HEK293T (cell line): ENCODE data around the gene GHRHR.

Experiments
- CTCF ChIA-PET: fragments of 350-600 bp; formaldehyde crosslinking; extraction: SDS; loops from one replicate; lab custom pipeline; 2021; ENCODE audit warnings: antibody characterized with exemption, inconsistent platforms; lab: Yijun Ruan, JAX
- POLR2A ChIA-PET: fragments of 350-600 bp; formaldehyde crosslinking; extraction: SDS; loops from one replicate; lab custom pipeline; 2020; ENCODE audit warnings: antibody characterized with exemption, inconsistent platforms; lab: Yijun Ruan, JAX
- DNase-seq: peaks from one replicate; pipeline ENCODE4 v3.0.0; 2012; ENCODE audit warnings: mixed read lengths; ENCODE audit errors: extremely low spot score
- BHLHE40 ChIP-seq: fragments of 450-650 bp; IDR thresholded peaks from 2 replicates; pipeline ENCODE4 v1.6.1; 2016; ENCODE audit warnings: mild to moderate bottlenecking, moderate library complexity, borderline replicate concordance
- CTBP1 ChIP-seq: fragments of 450-650 bp; IDR thresholded peaks from 2 replicates; pipeline ENCODE4 v1.6.1; 2016; ENCODE audit warnings: borderline replicate concordance
- ELF4 ChIP-seq: fragments of 450-650 bp; IDR thresholded peaks from 2 replicates; pipeline ENCODE4 v1.6.1; 2017; ENCODE audit warnings: antibody characterized with exemption
- HDGF ChIP-seq: fragments of 450-650 bp; IDR thresholded peaks from 2 replicates; pipeline ENCODE4 v1.6.1; 2017; ENCODE audit warnings: antibody characterized with exemption, borderline replicate concordance
- L3MBTL2 ChIP-seq: fragments of 450-650 bp; conservative IDR thresholded peaks from 2 replicates; pipeline ENCODE4 v1.6.1; 2016; ENCODE audit warnings: mild to moderate bottlenecking
- SUZ12 ChIP-seq: fragments of 450-650 bp; IDR thresholded peaks from 2 replicates; pipeline ENCODE4 v1.6.1; 2016; ENCODE audit warnings: mild to moderate bottlenecking

The GHRHR gene

DNA sequence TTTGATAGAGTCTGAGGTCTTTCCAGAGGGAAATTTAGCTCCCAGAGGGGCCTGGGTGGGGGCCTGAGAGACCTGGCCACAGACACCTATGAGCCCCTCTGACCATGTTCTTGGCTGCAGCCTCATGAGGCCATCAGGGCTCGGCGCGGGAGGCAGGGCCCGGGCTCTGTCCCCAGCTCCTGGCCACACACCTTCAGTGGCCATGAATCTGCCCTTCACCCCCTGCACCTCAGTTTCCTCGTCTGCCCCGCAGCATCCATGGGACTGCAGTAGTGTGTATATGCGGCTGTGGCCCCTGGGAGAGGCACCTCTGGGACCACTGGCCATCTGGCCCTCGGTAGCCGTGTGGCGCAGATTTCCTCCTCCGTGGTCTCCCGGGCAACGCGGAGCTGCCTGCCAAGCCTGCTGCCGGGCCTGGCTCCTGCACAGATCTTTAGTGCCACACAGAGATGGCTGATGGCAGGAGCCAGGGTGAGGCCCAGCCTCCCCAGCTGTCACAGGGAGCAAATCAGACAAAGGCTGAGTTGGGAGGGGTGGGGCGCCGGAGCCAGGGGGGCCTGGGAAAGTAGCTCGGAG is 64.8 kb downstream of the GHRHR start:
- POLR2A ChIA-PET: no interaction called here
- TF ChIP-seq HDGF: no peak
- no peak for TF ChIP-seq CTBP1
- no peak for TF ChIP-seq BHLHE40
- no peak for TF ChIP-seq ELF4
- no peak for TF ChIP-seq SUZ12
- no peak for TF ChIP-seq L3MBTL2
- CTCF ChIA-PET: no interaction called here
- DNase-seq: no peak
